Skeletal muscle tissue (tissue), 4 donors: Measurements from ENCODE around the gene MPO. TPM values are rescaled to one million over a fixed set of nuclear protein-coding genes. Genes with fewer than 3 reads are reported as not detected.

Experiments used
- H3K27ac ChIP-seq: one replicate; pipeline ENCODE4 v1.7.0; 2013; ENCODE audit warnings: mild to moderate bottlenecking, low read depth, low read length, inconsistent platforms
- H3K27me3 ChIP-seq, 3 donors: one replicate each; pipeline ENCODE4 v1.7.0; 2013; ENCODE audit warnings: low read length in 3 of 3; ENCODE audit not compliant: control insufficient read depth in 3 of 3, insufficient read depth in 3 of 3
- H3K36me3 ChIP-seq, 3 donors: one replicate each; pipeline ENCODE4 v1.7.0; 2013; ENCODE audit warnings: low read length in 3 of 3; ENCODE audit not compliant: control insufficient read depth in 3 of 3, insufficient read depth in 3 of 3
- H3K4me1 ChIP-seq, 3 donors: one replicate each; pipeline ENCODE4 v1.7.0; 2013; ENCODE audit warnings: low read length in 3 of 3, mild to moderate bottlenecking in 3 of 3; ENCODE audit not compliant: control insufficient read depth in 3 of 3, insufficient read depth in 3 of 3
- H3K4me3 ChIP-seq, 3 donors: one replicate each; pipeline ENCODE4 v1.7.0; 2013; ENCODE audit warnings: low read length in 3 of 3
- H3K9ac ChIP-seq, 3 donors: one replicate each; pipeline ENCODE4 v1.7.0; 2013; ENCODE audit warnings: low read length in 3 of 3, mild to moderate bottlenecking in 3 of 3, moderate library complexity in 2 of 3, low read depth in 1 of 3
- H3K9me3 ChIP-seq, 3 donors: one replicate each; pipeline ENCODE4 v1.7.0; 2013; ENCODE audit warnings: low read length in 3 of 3; ENCODE audit not compliant: control insufficient read depth in 3 of 3
- total RNA-seq: library from RNA; depleted of rRNA; stranded (reverse); fragments of >200 nt; gene quantifications from one replicate; pipeline ENCODE4 v1.2.3, GENCODE V29; 2014
- donor health status: Osteomylitis.

The MPO gene
- total RNA-seq, 1 donor from 2014 or later: 14.1 TPM

- H3K4me3 ChIP-seq: no peak overlapping the region
- no peaks in the 10 kb centered on the region for H3K36me3 ChIP-seq
- H3K27me3 ChIP-seq: peaks cover 0 to 6% (median 3%) of the 10 kb centered on the region in 3 donors
Observed at GRCh38 chr17:58294034-58294433, 13.3 kb upstream of the MPO start.

GRCh38 chr17:58291246-58291645 lies 10.5 kb upstream of the MPO start:
- Histone ChIP-seq H3K36me3 (no peaks in the 10 kb centered on the region), H3K4me3 (no peak overlapping the region), H3K9me3 (no peaks in the 10 kb centered on the region), H3K27ac (no peak overlapping the region), H3K27me3 (peaks cover 0 to 6% (median 3%) of the 10 kb centered on the region in 3 donors), H3K9ac (no peak overlapping the region), H3K4me1 (no peaks in the 10 kb centered on the region)

More at GRCh38 chr17:58294034-58294433, 13.3 kb upstream of the MPO start:
- Histone ChIP-seq H3K9me3 (peaks cover 0 to 4% (median 0%) of the 10 kb centered on the region in 3 donors), H3K4me1 (no peaks in the 10 kb centered on the region), H3K27ac (no peak overlapping the region), H3K9ac (no peak overlapping the region)

GRCh38 chr17:58289869-58290268 lies 9.1 kb upstream of the MPO start:
- H3K4me3 ChIP-seq: no peak overlapping the region
- H3K4me1 ChIP-seq: no peaks in the 10 kb centered on the region
- H3K9me3 ChIP-seq: no peaks in the 10 kb centered on the region
- peaks cover 0 to 6% (median 3%) of the 10 kb centered on the region in 3 donors for H3K27me3 ChIP-seq
- H3K36me3 ChIP-seq: no peaks in the 10 kb centered on the region
- no peak overlapping the region for H3K9ac ChIP-seq
- no peak overlapping the region for H3K27ac ChIP-seq

- Histone ChIP-seq H3K36me3 (no peaks in the 10 kb centered on the region), H3K9me3 (no peaks in the 10 kb centered on the region), H3K27ac (no peak overlapping the region), H3K4me1 (no peaks in the 10 kb centered on the region), H3K27me3 (peaks cover 0 to 9% (median 7%) of the 10 kb centered on the region in 3 donors), H3K9ac (no peak overlapping the region), H3K4me3 (no peak overlapping the region)
Observed at GRCh38 chr17:58285422-58285810, 4.7 kb upstream of the MPO start.

- H3K27me3 ChIP-seq: peaks cover 0 to 9% (median 9%) of the 10 kb centered on the region in 3 donors
- H3K4me1 ChIP-seq: no peaks in the 10 kb centered on the region
- H3K9ac ChIP-seq: no peak overlapping the region
- no peak overlapping the region for H3K27ac ChIP-seq
- no peaks in the 10 kb centered on the region for H3K9me3 ChIP-seq
- no peak overlapping the region for H3K4me3 ChIP-seq
- no peaks in the 10 kb centered on the region for H3K36me3 ChIP-seq
Observed at GRCh38 chr17:58284613-58285421, 4.1 kb upstream of the MPO start.

GRCh38 chr17:58283674-58284612 lies 3.2 kb upstream of the MPO start:
- no peak overlapping the region for H3K9ac ChIP-seq
- peaks cover 0 to 18% (median 12%) of the 10 kb centered on the region in 3 donors for H3K27me3 ChIP-seq
- no peaks in the 10 kb centered on the region for H3K36me3 ChIP-seq
- peaks cover 4 to 7% (median 5%) of the 10 kb centered on the region in 3 donors for H3K4me1 ChIP-seq
- no peak overlapping the region for H3K4me3 ChIP-seq
- no peak overlapping the region for H3K27ac ChIP-seq
- no peaks in the 10 kb centered on the region for H3K9me3 ChIP-seq

- H3K9ac ChIP-seq: no peak overlapping the region
- H3K27me3 ChIP-seq: peaks cover 0 to 18% (median 12%) of the 10 kb centered on the region in 3 donors
- peaks cover 4 to 14% (median 12%) of the 10 kb centered on the region in 3 donors for H3K4me1 ChIP-seq
- H3K4me3 ChIP-seq: no peak overlapping the region
- H3K36me3 ChIP-seq: no peaks in the 10 kb centered on the region
- H3K9me3 ChIP-seq: no peaks in the 10 kb centered on the region
- no peak overlapping the region for H3K27ac ChIP-seq
Observed at GRCh38 chr17:58282442-58282841, 1.7 kb upstream of the MPO start.

- Histone ChIP-seq H3K9ac (no peak overlapping the region), H3K4me1 (peaks cover 4 to 14% (median 12%) of the 10 kb centered on the region in 3 donors), H3K36me3 (no peaks in the 10 kb centered on the region), H3K4me3 (no peak overlapping the region), H3K9me3 (no peaks in the 10 kb centered on the region), H3K27ac (no peak overlapping the region), H3K27me3 (peaks cover 0 to 18% (median 12%) of the 10 kb centered on the region in 3 donors)
Observed at GRCh38 chr17:58281511-58282011, 826 bp upstream of the MPO start.

GRCh38 chr17:58279736-58280479 lies 827 bp downstream of the MPO start:
- Histone ChIP-seq H3K36me3 (no peaks in the 10 kb centered on the region), H3K9ac (no peak overlapping the region), H3K4me1 (peaks cover 4 to 14% (median 12%) of the 10 kb centered on the region in 3 donors), H3K27me3 (peaks cover 0 to 18% (median 12%) of the 10 kb centered on the region in 3 donors), H3K27ac (no peak overlapping the region), H3K4me3 (peak overlapping the region in 2 of 3 donors; percentile 54 to 57), H3K9me3 (no peaks in the 10 kb centered on the region)
